ENCODE results near the gene KAZALD1.

DNA sequence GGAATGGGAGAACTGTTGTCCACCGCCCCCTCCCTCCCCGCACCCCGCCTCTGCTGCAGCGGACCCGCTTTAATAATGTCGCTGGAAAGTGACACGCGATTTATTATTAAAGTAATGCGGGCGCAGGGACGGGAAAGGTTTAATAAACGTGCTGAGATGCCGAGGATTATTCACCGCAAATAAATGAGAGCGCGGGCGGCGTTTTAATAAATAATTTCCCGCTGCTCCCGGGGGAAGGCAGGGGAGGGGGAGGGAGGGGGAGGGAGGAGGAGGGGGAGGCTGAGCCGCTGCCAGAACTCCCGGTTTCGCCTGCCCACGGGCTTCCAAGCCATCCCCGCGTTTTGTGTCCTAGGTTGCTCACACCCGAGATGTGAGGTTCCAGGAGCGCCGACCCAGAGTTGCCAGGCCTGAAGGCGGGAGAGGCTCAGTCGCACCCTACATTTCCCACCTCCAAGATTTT is 5.1 kb downstream of the KAZALD1 start:
- no peak for TF ChIP-seq KLF8 (tag by site-specific recombination; IDR thresholded peaks at IDR 0.05)
- no peak for TF ChIP-seq ZNF184 (tag by site-specific recombination; IDR thresholded peaks at IDR 0.05)
- TF ChIP-seq KLF1 (tag by site-specific recombination; IDR thresholded peaks at IDR 0.05) = no peak
- TF ChIP-seq, protein P1, sequence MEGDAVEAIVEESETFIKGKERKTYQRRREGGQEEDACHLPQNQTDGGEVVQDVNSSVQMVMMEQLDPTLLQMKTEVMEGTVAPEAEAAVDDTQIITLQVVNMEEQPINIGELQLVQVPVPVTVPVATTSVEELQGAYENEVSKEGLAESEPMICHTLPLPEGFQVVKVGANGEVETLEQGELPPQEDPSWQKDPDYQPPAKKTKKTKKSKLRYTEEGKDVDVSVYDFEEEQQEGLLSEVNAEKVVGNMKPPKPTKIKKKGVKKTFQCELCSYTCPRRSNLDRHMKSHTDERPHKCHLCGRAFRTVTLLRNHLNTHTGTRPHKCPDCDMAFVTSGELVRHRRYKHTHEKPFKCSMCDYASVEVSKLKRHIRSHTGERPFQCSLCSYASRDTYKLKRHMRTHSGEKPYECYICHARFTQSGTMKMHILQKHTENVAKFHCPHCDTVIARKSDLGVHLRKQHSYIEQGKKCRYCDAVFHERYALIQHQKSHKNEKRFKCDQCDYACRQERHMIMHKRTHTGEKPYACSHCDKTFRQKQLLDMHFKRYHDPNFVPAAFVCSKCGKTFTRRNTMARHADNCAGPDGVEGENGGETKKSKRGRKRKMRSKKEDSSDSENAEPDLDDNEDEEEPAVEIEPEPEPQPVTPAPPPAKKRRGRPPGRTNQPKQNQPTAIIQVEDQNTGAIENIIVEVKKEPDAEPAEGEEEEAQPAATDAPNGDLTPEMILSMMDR (tag by site-specific recombination; IDR thresholded peaks at IDR 0.05) = no peak
- no peak for TF ChIP-seq REPIN1 (tag by site-specific recombination; IDR thresholded peaks at IDR 0.05; ENCODE audit: low read depth)
- TF ChIP-seq ZNF843 (tag by site-specific recombination; IDR thresholded peaks at IDR 0.05) = no peak
- TF ChIP-seq ZNF133 (tag by site-specific recombination; IDR thresholded peaks at IDR 0.05) = no peak
- TF ChIP-seq ZNF561 (tag by site-specific recombination; IDR thresholded peaks at IDR 0.05; ENCODE audit: borderline replicate concordance) = no peak
- no peak for TF ChIP-seq ZBTB8A (tag by site-specific recombination; IDR thresholded peaks at IDR 0.05)
- no peak for TF ChIP-seq YY1 (tag by site-specific recombination; IDR thresholded peaks at IDR 0.05)
- TF ChIP-seq FEZF1 (tag by site-specific recombination; IDR thresholded peaks at IDR 0.05) = no peak

All from HEK293 (cell line).